ENCODE data around the gene CRYBB1. TPM values are rescaled to one million over a fixed set of nuclear protein-coding genes. Genes with fewer than 3 reads are reported as not detected.
A peak's percentile ranks its signal among the peaks of the same experiment; 100 is the strongest.

The CRYBB1 gene
- total and polyA plus RNA-seq, 2 experiments from 2014 or later: 1.6 to 3.7 TPM

- TF ChIP-seq REST (IDR thresholded peaks at IDR 0.05; ENCODE audit: unreplicated experiment): no peak
- TF ChIP-seq CREB1 (CRISPR knock-in tag; IDR thresholded peaks at IDR 0.05; ENCODE audit: low read depth): no peak
- TF ChIP-seq, protein P1, sequence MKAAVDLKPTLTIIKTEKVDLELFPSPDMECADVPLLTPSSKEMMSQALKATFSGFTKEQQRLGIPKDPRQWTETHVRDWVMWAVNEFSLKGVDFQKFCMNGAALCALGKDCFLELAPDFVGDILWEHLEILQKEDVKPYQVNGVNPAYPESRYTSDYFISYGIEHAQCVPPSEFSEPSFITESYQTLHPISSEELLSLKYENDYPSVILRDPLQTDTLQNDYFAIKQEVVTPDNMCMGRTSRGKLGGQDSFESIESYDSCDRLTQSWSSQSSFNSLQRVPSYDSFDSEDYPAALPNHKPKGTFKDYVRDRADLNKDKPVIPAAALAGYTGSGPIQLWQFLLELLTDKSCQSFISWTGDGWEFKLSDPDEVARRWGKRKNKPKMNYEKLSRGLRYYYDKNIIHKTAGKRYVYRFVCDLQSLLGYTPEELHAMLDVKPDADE (IDR thresholded peaks at IDR 0.05): no peak
- TF ChIP-seq POLR2AphosphoS5 (IDR thresholded peaks at IDR 0.05; ENCODE audit: low read depth): no peak
- TF ChIP-seq CTCF (conservative IDR thresholded peaks at IDR 0.05; ENCODE audit: low read depth in 2 of 2): no peak
- TF ChIP-seq NANOG (IDR thresholded peaks at IDR 0.05; ENCODE audit: borderline replicate concordance): no peak
Observed at GRCh38 chr22:26650722-26651421, 33.0 kb upstream of the CRYBB1 start (continued).

GRCh38 chr22:26648528-26649388 is 30.9 kb upstream of the CRYBB1 start:
- peaks cover 61% of the 10 kb centered on the region for H3K4me1 Mint-ChIP-seq
- Histone ChIP-seq H3K4me2 (peak overlapping the region; percentile 41), H4K20me1 (replicated peaks; ENCODE audit: insufficient read depth) (no peaks in the 10 kb centered on the region), H3K27me3 (ENCODE audit: insufficient read depth) (no peaks in the 10 kb centered on the region), H2AFZ (no peak overlapping the region), H3K36me3 (ENCODE audit: insufficient read depth) (no peaks in the 10 kb centered on the region), H3K27ac (ENCODE audit: low read depth) (peak overlapping the region; percentile 76), H3K4me1 (ENCODE audit: insufficient read depth) (peaks cover 61% of the 10 kb centered on the region), H3K9me2 (ENCODE audit: insufficient read depth) (no peaks in the 10 kb centered on the region), H3F3A (replicated peaks; ENCODE audit: low read depth) (peaks cover 15% of the 10 kb centered on the region), H3K79me2 (replicated peaks; ENCODE audit: insufficient read depth) (no peaks in the 10 kb centered on the region), H3K4me3 (peak overlapping the region; percentile 43; the same call in 1 of the 2 replicates)
- no peak for DNase-seq (ENCODE audit: low spot score)
- H3K27me3 Mint-ChIP-seq (ENCODE audit: insufficient read depth, low read depth, poor library complexity): peaks cover 21% of the 10 kb centered on the region
- H3K27ac Mint-ChIP-seq: peak overlapping the region; percentile 83; the same call in 1 of the 2 replicates
- H3K4me3 Mint-ChIP-seq: peak overlapping the region; percentile 50
- ATAC-seq: no peak
- no peaks in the 10 kb centered on the region for H3K36me3 Mint-ChIP-seq (ENCODE audit: low read depth)
- H3K9me3 Mint-ChIP-seq: no peaks in the 10 kb centered on the region; the same call in 2 of the 3 replicates
- TF ChIP-seq EZH2 (IDR thresholded peaks at IDR 0.05; ENCODE audit: low read depth, unreplicated experiment): no peak
- no peak for TF ChIP-seq NANOG (IDR thresholded peaks at IDR 0.05; ENCODE audit: borderline replicate concordance)
- TF ChIP-seq STAT1 (IDR thresholded peaks at IDR 0.05; ENCODE audit: unreplicated experiment): no peak
- TF ChIP-seq ZNF331 (CRISPR knock-in tag; IDR thresholded peaks at IDR 0.05; ENCODE audit: low read depth): no peak
- TF ChIP-seq REST (IDR thresholded peaks at IDR 0.05; ENCODE audit: unreplicated experiment): no peak
- TF ChIP-seq POLR2AphosphoS5 (IDR thresholded peaks at IDR 0.05; ENCODE audit: low read depth): no peak
